ENCODE results near the gene NEU1.
"Not testable (repeated sequence)": the region's sequence is repeated elsewhere in the genome, so short reads cannot be mapped to it uniquely, and the experiment has no call there.

Gene NEU1

GRCh38 chr6:31817929-31818511 is 44.6 kb downstream of the NEU1 start:
- DNase-seq (ENCODE audit: low read depth in 2 of 2) = not testable (repeated sequence)

GRCh38 chr6:31817133-31817928 is 45.3 kb downstream of the NEU1 start:
- DNase-seq (ENCODE audit: low read depth in 2 of 2) = not testable (repeated sequence)

- no peak for DNase-seq (ENCODE audit: low read depth in 2 of 2)
Measured at GRCh38 chr6:31815025-31815838, 47.4 kb downstream of the NEU1 start, which contains the start of the genes HSPA1A and HSPA1L. HSPA1A (plus strand) TSS chr6:31815543; CDS start chr6:31815757, 214 bp downstream. HSPA1L (minus strand) TSS chr6:31815283; CDS start chr6:31811972, 3,311 bp downstream.

GRCh38 chr6:31814677-31815024 is 48.0 kb downstream of the NEU1 start:
- DNase-seq (ENCODE audit: low read depth in 2 of 2) = no peak

GRCh38 chr6:31813465-31813849 is 49.2 kb downstream of the NEU1 start:
- no peak for DNase-seq (ENCODE audit: low read depth in 2 of 2)

GRCh38 chr6:31811645-31812044 is 51.0 kb downstream of the NEU1 start:
- DNase-seq (ENCODE audit: low read depth in 2 of 2) = no peak

GRCh38 chr6:31808599-31808998 is 54.0 kb downstream of the NEU1 start:
- DNase-seq (ENCODE audit: low read depth in 2 of 2) = not testable (repeated sequence)

All from stimulated activated CD8-positive, alpha-beta memory T cell treated with anti-CD3 and anti-CD28 coated beads, Interleukin-7, amount 100 ng/mL, for 1 hour (primary cell).